ENCODE measurements around the gene DNASE1L1.
A peak's percentile ranks its signal among the peaks of the same experiment; 100 is the strongest.

DNASE1L1 gene

GRCh38 chrX:154384284-154384892 is 24.7 kb downstream of the DNASE1L1 start:
- Histone ChIP-seq H2AFZ (ENCODE audit: low read length) (no peak overlapping the region), H3K9me2 (replicated peaks; ENCODE audit: low read depth, low read length) (no peaks in the 10 kb centered on the region), H3K27me3 (ENCODE audit: insufficient read depth, low read length, poor library complexity, severe bottlenecking) (no peaks in the 10 kb centered on the region), H3K9ac (ENCODE audit: low read depth, low read length, poor library complexity, severe bottlenecking) (no peak overlapping the region), H3K36me3 (ENCODE audit: insufficient read depth, low read length) (no peaks in the 10 kb centered on the region), H3F3A (ENCODE audit: low read depth) (no peaks in the 10 kb centered on the region), H3K79me2 (ENCODE audit: insufficient read depth, low read length) (peaks cover 15% of the 10 kb centered on the region; the same call in 1 of the 2 replicates), H3K4me1 (ENCODE audit: insufficient read depth, low read length, poor library complexity, severe bottlenecking) (peaks cover 6% of the 10 kb centered on the region), H3K4me2 (ENCODE audit: low read depth, low read length, poor library complexity, severe bottlenecking) (no peak overlapping the region), H3K4me3 (ENCODE audit: low read length, poor library complexity, severe bottlenecking) (no peak overlapping the region), H4K20me1 (ENCODE audit: insufficient read depth, low read length, poor library complexity, severe bottlenecking) (peaks cover 4% of the 10 kb centered on the region), H3K9me3 (ENCODE audit: insufficient read depth, low read depth, low read length) (no peaks in the 10 kb centered on the region)
- no peak for TF ChIP-seq EZH2phosphoT487 (IDR thresholded peaks at IDR 0.05; ENCODE audit: borderline replicate concordance)
- peak; percentile 35; the same call in 1 of the 2 replicates for TF ChIP-seq CTCF (conservative IDR thresholded peaks at IDR 0.05; ENCODE audit: low read length)

GRCh38 chrX:154383359-154384283 is 25.4 kb downstream of the DNASE1L1 start:
- Histone ChIP-seq H4K20me1 (ENCODE audit: insufficient read depth, low read length, poor library complexity, severe bottlenecking) (peaks cover 4% of the 10 kb centered on the region), H3K36me3 (ENCODE audit: insufficient read depth, low read length) (no peaks in the 10 kb centered on the region), H3K9me2 (replicated peaks; ENCODE audit: low read depth, low read length) (no peaks in the 10 kb centered on the region), H3K27me3 (ENCODE audit: insufficient read depth, low read length, poor library complexity, severe bottlenecking) (no peaks in the 10 kb centered on the region), H3K79me2 (ENCODE audit: insufficient read depth, low read length) (peaks cover 18% of the 10 kb centered on the region; the same call in 1 of the 2 replicates), H2AFZ (ENCODE audit: low read length) (no peak overlapping the region), H3K4me3 (ENCODE audit: low read length, poor library complexity, severe bottlenecking) (no peak overlapping the region), H3K9me3 (ENCODE audit: insufficient read depth, low read depth, low read length) (no peaks in the 10 kb centered on the region), H3K9ac (ENCODE audit: low read depth, low read length, poor library complexity, severe bottlenecking) (no peak overlapping the region), H3K4me2 (ENCODE audit: low read depth, low read length, poor library complexity, severe bottlenecking) (no peak overlapping the region), H3K4me1 (ENCODE audit: insufficient read depth, low read length, poor library complexity, severe bottlenecking) (peaks cover 6% of the 10 kb centered on the region), H3F3A (ENCODE audit: low read depth) (no peaks in the 10 kb centered on the region)
- no peak for TF ChIP-seq EZH2phosphoT487 (IDR thresholded peaks at IDR 0.05; ENCODE audit: borderline replicate concordance)
- TF ChIP-seq CTCF (conservative IDR thresholded peaks at IDR 0.05; ENCODE audit: low read length): no peak

DNA sequence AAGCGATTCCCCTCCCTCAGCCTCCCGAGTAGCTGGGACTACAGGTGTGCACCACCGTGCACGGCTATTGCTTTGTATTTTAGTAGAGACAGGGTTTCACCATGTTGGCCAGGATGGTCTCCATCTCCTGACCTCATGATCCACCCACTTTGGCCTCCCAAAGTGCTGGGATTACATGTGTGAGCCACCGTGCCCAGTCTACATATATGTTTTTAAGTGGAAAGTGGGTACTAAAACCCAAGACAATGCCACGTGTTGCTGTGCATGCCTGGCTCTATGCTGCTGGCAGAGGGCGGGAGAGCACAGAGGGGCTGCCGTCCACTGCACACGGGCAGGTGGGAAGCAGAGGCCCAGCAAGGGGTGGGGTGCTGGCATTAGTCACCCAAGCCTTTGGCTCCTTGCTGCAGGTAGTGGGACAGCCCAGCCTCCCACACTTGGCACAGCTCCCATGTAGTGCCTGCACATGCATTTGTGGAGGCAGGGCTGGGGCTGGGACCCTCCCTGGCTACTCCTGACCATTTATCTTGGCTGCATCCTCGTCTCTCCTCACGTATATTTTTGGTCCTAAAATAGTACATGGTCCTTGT is 26.5 kb downstream of the DNASE1L1 start:
- H3K36me3 ChIP-seq (ENCODE audit: insufficient read depth, low read length): no peaks in the 10 kb centered on the region
- TF ChIP-seq EZH2phosphoT487 (IDR thresholded peaks at IDR 0.05; ENCODE audit: borderline replicate concordance) (no peak), CTCF (conservative IDR thresholded peaks at IDR 0.05; ENCODE audit: low read length) (no peak)
- H3F3A ChIP-seq (ENCODE audit: low read depth): no peaks in the 10 kb centered on the region
- no peak overlapping the region for H3K9ac ChIP-seq (ENCODE audit: low read depth, low read length, poor library complexity, severe bottlenecking)
- no peaks in the 10 kb centered on the region for H3K9me3 ChIP-seq (ENCODE audit: insufficient read depth, low read depth, low read length)
- H3K4me3 ChIP-seq (ENCODE audit: low read length, poor library complexity, severe bottlenecking): no peak overlapping the region
- peaks cover 18% of the 10 kb centered on the region; the same call in 1 of the 2 replicates for H3K79me2 ChIP-seq (ENCODE audit: insufficient read depth, low read length)
- peaks cover 6% of the 10 kb centered on the region for H3K4me1 ChIP-seq (ENCODE audit: insufficient read depth, low read length, poor library complexity, severe bottlenecking)
- H3K4me2 ChIP-seq (ENCODE audit: low read depth, low read length, poor library complexity, severe bottlenecking): no peak overlapping the region
- H3K27me3 ChIP-seq (ENCODE audit: insufficient read depth, low read length, poor library complexity, severe bottlenecking): no peaks in the 10 kb centered on the region
- no peaks in the 10 kb centered on the region for H3K9me2 ChIP-seq (replicated peaks; ENCODE audit: low read depth, low read length)
- peaks cover 4% of the 10 kb centered on the region for H4K20me1 ChIP-seq (ENCODE audit: insufficient read depth, low read length, poor library complexity, severe bottlenecking)
- H2AFZ ChIP-seq (ENCODE audit: low read length): no peak overlapping the region
